Sigmoid colon (tissue), 7 donors: ENCODE results near the gene TMEM108. TPM values are rescaled to one million over a fixed set of nuclear protein-coding genes. Genes with fewer than 3 reads are reported as not detected.

Experiments used
- DNase-seq: peaks from one replicate; pipeline ENCODE4 v3.0.0-alpha.2; 2019
- H3K27ac ChIP-seq, 4 donors: fragments of 200-600 bp; sonication (generic); one replicate each; pipeline ENCODE4 v1.5.1; 2016 to 2019; ENCODE audit warnings: mild to moderate bottlenecking in 1 of 4
- H3K27me3 ChIP-seq, 3 donors: fragments of 200-600 bp; sonication (generic); one replicate each; pipeline ENCODE4 v1.5.1; 2019; ENCODE audit warnings: mild to moderate bottlenecking in 1 of 3
- H3K36me3 ChIP-seq, 4 donors: fragments of 200-600 bp; sonication (generic); one replicate each; pipeline ENCODE4 v1.5.1; 2016 to 2019
- H3K4me1 ChIP-seq, 4 donors: fragments of 200-600 bp; sonication (generic); one replicate each; pipeline ENCODE4 v1.5.1; 2017 to 2019
- H3K4me3 ChIP-seq, 4 donors: fragments of 200-600 bp; sonication (generic); one replicate each; pipeline ENCODE4 v1.5.1; 2017 to 2019; ENCODE audit warnings: mild to moderate bottlenecking in 2 of 4, moderate library complexity in 1 of 4
- H3K9me3 ChIP-seq, 4 donors: fragments of 200-600 bp in 3 of 4; sonication (generic) in 3 of 4; one replicate each; pipeline versions ENCODE4 v1.5.1 to v1.6.1; 2013 to 2019
- CTCF ChIP-seq, 4 experiments: fragments of 450-650 bp in 3 of 4; fragments of 200-600 bp in 1 of 4; IDR thresholded peaks; one replicate each; pipeline ENCODE4 v1.5.1; 2016 to 2019; ENCODE audit warnings: antibody characterized with exemption in 4 of 4, mild to moderate bottlenecking in 3 of 4, moderate library complexity in 2 of 4
- EP300 ChIP-seq, 4 donors: sonication (generic); formaldehyde crosslinking; IDR thresholded peaks; one replicate each; pipeline ENCODE4 v1.6.1; 2017; ENCODE audit warnings: antibody characterized with exemption in 4 of 4
- POLR2A ChIP-seq, 2 donors: fragments of 450-650 bp; IDR thresholded peaks; one replicate each; pipeline ENCODE4 v1.6.1; 2016; ENCODE audit warnings: antibody characterized with exemption in 2 of 2, mild to moderate bottlenecking in 2 of 2, moderate library complexity in 2 of 2
- POLR2AphosphoS5 ChIP-seq, 4 donors: sonication (generic); formaldehyde crosslinking; IDR thresholded peaks; one replicate each; pipeline ENCODE4 v1.6.1; 2017; ENCODE audit warnings: antibody characterized with exemption in 4 of 4
- WGBS, 2 donors: extraction: QIAGEN DNeasy Blood & Tissue Kit; methylation state at CpG; one replicate each; pipeline ENCODE4 v1.1.7; 2013; 5-methylcytosine and 5-hydroxymethylcytosine counted together
- intact Hi-C: fragments of 100-400 bp; cut with DNase I; formaldehyde crosslinking; loops from one replicate; pipeline ENCODE4 v1.15.1; 2023
- polyA plus RNA-seq, 3 donors: library from polyadenylated mRNA; stranded (reverse); fragments of 200-250 nt; gene quantifications; one replicate each; pipeline ENCODE4 v1.2.3, GENCODE V29; 2013
- total RNA-seq, 4 donors: library from RNA; depleted of rRNA; stranded (reverse); fragments of >200 nt; gene quantifications; one replicate each; pipeline ENCODE4 v1.1.0, GENCODE V29; 2016
- donor health status: healthy with polysubstance abuse.
- donor health status: Bipolar disorder and iron deficiency.
- donor health status: healthy.

TMEM108 gene
- total and polyA plus RNA-seq, 7 donors = 0.71 to 3.0 (median 0.86) TPM; not detected in 2

GRCh38 chr3:133127381-133127780, 89.2 kb downstream of the TMEM108 start:
- intact Hi-C loops = no loop called here
- no peaks in the 10 kb centered on the region for H3K4me1 ChIP-seq
- H3K9me3 ChIP-seq = no peaks in the 10 kb centered on the region
- H3K27me3 ChIP-seq = no peaks in the 10 kb centered on the region
- DNase-seq = no peak
- H3K4me3 ChIP-seq = no peak overlapping the region
- TF ChIP-seq POLR2AphosphoS5 (IDR thresholded peaks at IDR 0.05) (no peak), POLR2A (IDR thresholded peaks at IDR 0.05) (no peak)
- no peaks in the 10 kb centered on the region for H3K36me3 ChIP-seq
- 84 to 87% methylated on average over 2 of the region's 2 CpGs for WGBS, 2 donors
- H3K27ac ChIP-seq = no peak overlapping the region

- TF ChIP-seq EP300 (IDR thresholded peaks at IDR 0.05) = no peak
- no peak for TF ChIP-seq POLR2AphosphoS5 (IDR thresholded peaks at IDR 0.05)
- no peak for TF ChIP-seq CTCF (IDR thresholded peaks at IDR 0.05)
- no peak for TF ChIP-seq POLR2A (IDR thresholded peaks at IDR 0.05)
- Histone ChIP-seq H3K36me3 (no peaks in the 10 kb centered on the region), H3K9me3 (no peaks in the 10 kb centered on the region), H3K27ac (no peak overlapping the region), H3K4me3 (no peak overlapping the region), H3K4me1 (no peaks in the 10 kb centered on the region), H3K27me3 (no peaks in the 10 kb centered on the region)
- no peak for DNase-seq
- 65 to 74% methylated on average over 1 of the region's 1 CpG for WGBS, 2 donors
- intact Hi-C loops = no loop called here
These were observed 92.0 kb downstream of the TMEM108 start for GRCh38 chr3:133130168-133130567.

GRCh38 chr3:133135306-133135705, 97.1 kb downstream of the TMEM108 start:
- no peak overlapping the region for H3K4me3 ChIP-seq
- H3K27ac ChIP-seq = no peak overlapping the region
- no peaks in the 10 kb centered on the region for H3K9me3 ChIP-seq
- DNase-seq = no peak
- no peaks in the 10 kb centered on the region for H3K27me3 ChIP-seq
- no peaks in the 10 kb centered on the region for H3K36me3 ChIP-seq
- no peak for TF ChIP-seq EP300 (IDR thresholded peaks at IDR 0.05)
- no peak for TF ChIP-seq CTCF (IDR thresholded peaks at IDR 0.05)
- no peak for TF ChIP-seq POLR2AphosphoS5 (IDR thresholded peaks at IDR 0.05)
- intact Hi-C loops = no loop called here
- 64 to 77% methylated on average over 5 of the region's 5 CpGs for whole genome bisulfite sequencing, 2 donors
- no peaks in the 10 kb centered on the region for H3K4me1 ChIP-seq

GRCh38 chr3:133136114-133137041, 98.2 kb downstream of the TMEM108 start:
- 84 to 89% methylated on average over 2 of the region's 2 CpGs for WGBS, 2 donors
- no peak for DNase-seq
- intact Hi-C loops = no loop called here

More at GRCh38 chr3:133136114-133137041, 98.2 kb downstream of the TMEM108 start:
- H3K36me3 ChIP-seq = no peaks in the 10 kb centered on the region
- TF ChIP-seq CTCF (IDR thresholded peaks at IDR 0.05) (no peak), EP300 (IDR thresholded peaks at IDR 0.05) (no peak), POLR2AphosphoS5 (IDR thresholded peaks at IDR 0.05) (no peak), POLR2A (IDR thresholded peaks at IDR 0.05) (no peak)
- H3K4me1 ChIP-seq = no peaks in the 10 kb centered on the region
- no peaks in the 10 kb centered on the region for H3K9me3 ChIP-seq
- no peak overlapping the region for H3K4me3 ChIP-seq
- no peaks in the 10 kb centered on the region for H3K27me3 ChIP-seq
- no peak overlapping the region for H3K27ac ChIP-seq
